Naive thymus-derived CD4-positive, alpha-beta T cell (primary cell): Measurements from ENCODE around the gene STEAP2. TPM values are rescaled to one million over a fixed set of nuclear protein-coding genes. Genes with fewer than 3 reads are reported as not detected.

Experiments used
- ATAC-seq: fragments of 150-1000 bp; cut with Tn5 transposase; 2 replicates; pipeline ENCODE4 v1.10.0; 2021; ENCODE audit warnings: mild to moderate bottlenecking, moderate library complexity
- CTCF ChIA-PET: fragments of 350-600 bp; sonication (Branson Sonifier 250); formaldehyde crosslinking; loops from one replicate; lab custom pipeline; 2021; ENCODE audit warnings: antibody characterized with exemption; lab: Charles Lee
- POLR2A ChIA-PET: fragments of 350-600 bp; sonication (Branson Sonifier 250); formaldehyde crosslinking; loops from one replicate; lab custom pipeline; 2021; ENCODE audit warnings: antibody characterized with exemption, inconsistent platforms; lab: Charles Lee
- DNase-seq, 9 donors: peaks; one replicate each; pipeline versions ENCODE4 v3.0.0 to v3.0.0-alpha.2; 2020 to 2022; ENCODE audit warnings: mixed read lengths in 1 of 9
- H3K27ac ChIP-seq: one replicate; pipeline ENCODE4 v1.7.0; 2013; ENCODE audit warnings: mild to moderate bottlenecking, low read depth, low read length, moderate library complexity
- H3K27me3 ChIP-seq, 2 donors: one replicate each; pipeline ENCODE4 v1.7.0; 2013; ENCODE audit warnings: low read length in 2 of 2, mild to moderate bottlenecking in 2 of 2, moderate library complexity in 2 of 2; ENCODE audit not compliant: control insufficient read depth in 2 of 2, insufficient read depth in 2 of 2
- H3K36me3 ChIP-seq, 3 experiments: 1 replicate in 2 of 3; 2 replicates in 1 of 3; pipeline ENCODE4 v1.7.0; 2013; ENCODE audit warnings: low read length in 3 of 3, mild to moderate bottlenecking in 3 of 3, moderate library complexity in 1 of 3; ENCODE audit not compliant: insufficient read depth in 3 of 3, control insufficient read depth in 2 of 3
- H3K4me1 ChIP-seq, 2 donors: one replicate each; pipeline ENCODE4 v1.7.0; 2013; ENCODE audit warnings: low read length in 2 of 2, mild to moderate bottlenecking in 2 of 2, moderate library complexity in 1 of 2; ENCODE audit not compliant: control insufficient read depth in 2 of 2, insufficient read depth in 2 of 2
- H3K4me3 ChIP-seq: 2 replicates; pipeline ENCODE4 v1.7.0; 2013; ENCODE audit warnings: mild to moderate bottlenecking, low read length
- H3K9me3 ChIP-seq, 3 experiments: 1 replicate in 2 of 3; 2 replicates in 1 of 3; pipeline ENCODE4 v1.7.0; 2013; ENCODE audit warnings: low read length in 3 of 3; ENCODE audit not compliant: control insufficient read depth in 2 of 3
- H3K27ac Mint-ChIP-seq, 9 donors: one replicate each; pipeline ENCODE4 v1.8.0; 2020 to 2022; ENCODE audit warnings: mixed read lengths in 9 of 9, mild to moderate bottlenecking in 8 of 9, moderate library complexity in 5 of 9, inconsistent platforms in 2 of 9
- H3K27me3 Mint-ChIP-seq, 5 donors: one replicate each; pipeline ENCODE4 v1.8.0; 2021 to 2022; ENCODE audit warnings: mixed read lengths in 5 of 5, mild to moderate bottlenecking in 1 of 5
- H3K36me3 Mint-ChIP-seq, 5 donors: one replicate each; pipeline ENCODE4 v1.8.0; 2020 to 2022; ENCODE audit warnings: mixed read lengths in 5 of 5, mild to moderate bottlenecking in 3 of 5, inconsistent platforms in 1 of 5
- H3K4me1 Mint-ChIP-seq, 7 donors: one replicate each; pipeline ENCODE4 v1.8.0; 2020 to 2022; ENCODE audit warnings: mixed read lengths in 7 of 7, mild to moderate bottlenecking in 3 of 7, inconsistent platforms in 1 of 7
- H3K4me3 Mint-ChIP-seq, 10 donors: one replicate each; pipeline ENCODE4 v1.8.0; 2020 to 2022; ENCODE audit warnings: mild to moderate bottlenecking in 10 of 10, mixed read lengths in 10 of 10, moderate library complexity in 6 of 10, inconsistent platforms in 2 of 10
- H3K9me3 Mint-ChIP-seq, 11 donors: one replicate each; pipeline ENCODE4 v1.8.0; 2020 to 2022; ENCODE audit warnings: mixed read lengths in 11 of 11, mild to moderate bottlenecking in 4 of 11, inconsistent platforms in 1 of 11, moderate library complexity in 1 of 11
- intact Hi-C, 2 donors: fragments of 100-400 bp; cut with micrococcal nuclease; formaldehyde crosslinking; loops; one replicate each; pipeline ENCODE4 v1.15.1; 2023
- polyA plus RNA-seq, 2 donors: library from polyadenylated mRNA; unstranded; fragments of 300-500 nt; fragmentation: Illumina TruSeq; gene quantifications; one replicate each; pipeline ENCODE4 v1.2.3, GENCODE V29; 2021
- total RNA-seq, 6 experiments: library from RNA in 5 of 6; stranded (reverse) in 5 of 6; gene quantifications; 1 replicate in 5 of 6; 2 replicates in 1 of 6; pipeline ENCODE4 v1.2.3 and lab custom pipeline; 2021 to 2026

Gene STEAP2
- total and polyA plus RNA-seq, 7 experiments from 2014 or later, result 0.05 TPM; not detected in 6

GRCh38 chr7:90225601-90226000, 14.1 kb downstream of the STEAP2 start:
- ChIA-PET CTCF (no interaction called here), POLR2A (no interaction called here)
- Histone ChIP-seq H3K27me3 (no peaks in the 10 kb centered on the region), H3K9me3 (no peaks in the 10 kb centered on the region), H3K4me3 (no peak overlapping the region), H3K36me3 (no peaks in the 10 kb centered on the region), H3K27ac (no peak overlapping the region), H3K4me1 (no peaks in the 10 kb centered on the region)
- ATAC-seq (no peak), DNase-seq (no peak)
- no peaks in the 10 kb centered on the region for H3K4me1 Mint-ChIP-seq
- H3K27ac Mint-ChIP-seq, result no peak overlapping the region
- no peak overlapping the region for H3K4me3 Mint-ChIP-seq
- intact Hi-C loops, result no loop called here
- no peaks in the 10 kb centered on the region for H3K36me3 Mint-ChIP-seq
- H3K27me3 Mint-ChIP-seq, result peaks cover 22 to 48% (median 44%) of the 10 kb centered on the region in 5 donors
- no peaks in the 10 kb centered on the region for H3K9me3 Mint-ChIP-seq

DNA sequence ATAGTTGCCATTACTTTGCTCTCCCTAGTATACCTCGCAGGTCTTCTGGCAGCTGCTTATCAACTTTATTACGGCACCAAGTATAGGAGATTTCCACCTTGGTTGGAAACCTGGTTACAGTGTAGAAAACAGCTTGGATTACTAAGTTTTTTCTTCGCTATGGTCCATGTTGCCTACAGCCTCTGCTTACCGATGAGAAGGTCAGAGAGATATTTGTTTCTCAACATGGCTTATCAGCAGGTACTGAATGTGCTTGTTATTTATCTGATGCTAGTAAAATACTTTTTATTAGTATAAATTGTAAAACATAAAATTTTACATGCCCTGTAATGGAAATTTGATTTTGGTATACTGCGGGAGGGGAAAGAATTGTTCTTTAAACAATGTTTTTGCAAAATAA, 15.7 kb downstream of the STEAP2 start:
- Mint-ChIP-seq H3K4me3 (no peak overlapping the region), H3K36me3 (no peaks in the 10 kb centered on the region), H3K9me3 (no peaks in the 10 kb centered on the region), H3K27me3 (peaks cover 22 to 39% (median 38%) of the 10 kb centered on the region in 5 donors), H3K4me1 (no peaks in the 10 kb centered on the region), H3K27ac (no peak overlapping the region)
- Histone ChIP-seq H3K36me3 (no peaks in the 10 kb centered on the region), H3K4me1 (no peaks in the 10 kb centered on the region), H3K4me3 (no peak overlapping the region), H3K27ac (no peak overlapping the region), H3K9me3 (no peaks in the 10 kb centered on the region), H3K27me3 (no peaks in the 10 kb centered on the region)
- POLR2A ChIA-PET, result no interaction called here
- intact Hi-C loops, result no loop called here
- no peak for DNase-seq
- CTCF ChIA-PET, result no interaction called here
- ATAC-seq, result no peak

GRCh38 chr7:90229682-90230081, 18.1 kb downstream of the STEAP2 start:
- Mint-ChIP-seq H3K36me3 (no peaks in the 10 kb centered on the region), H3K27ac (no peak overlapping the region), H3K9me3 (no peaks in the 10 kb centered on the region), H3K4me1 (no peaks in the 10 kb centered on the region), H3K27me3 (peaks cover 16 to 24% (median 19%) of the 10 kb centered on the region in 5 donors), H3K4me3 (no peak overlapping the region)
- ChIA-PET CTCF (no interaction called here), POLR2A (no interaction called here)
- Histone ChIP-seq H3K9me3 (no peaks in the 10 kb centered on the region), H3K36me3 (no peaks in the 10 kb centered on the region), H3K4me1 (no peaks in the 10 kb centered on the region), H3K27ac (no peak overlapping the region), H3K4me3 (no peak overlapping the region), H3K27me3 (no peaks in the 10 kb centered on the region)
- ATAC-seq (no peak), DNase-seq (no peak)
- intact Hi-C loops, result no loop called here

DNA sequence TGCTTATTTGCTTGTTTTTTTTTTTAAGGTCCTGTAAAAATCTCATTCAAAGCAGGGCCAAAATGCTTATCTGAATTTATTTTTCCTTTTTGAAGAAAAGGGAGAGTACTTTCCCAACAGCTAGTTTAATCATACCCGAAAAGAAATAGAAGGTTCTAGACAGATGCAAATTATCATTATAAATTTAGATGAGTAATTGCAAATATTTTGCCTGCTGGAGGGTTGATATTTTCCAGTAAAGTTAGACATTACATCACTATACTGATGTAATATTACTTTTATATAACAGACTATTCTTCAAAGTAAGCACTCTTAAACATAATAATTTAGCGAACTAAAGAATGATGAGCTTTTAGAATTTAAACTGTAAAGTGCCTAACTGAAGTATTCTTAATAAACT, 19.3 kb downstream of the STEAP2 start:
- ATAC-seq, result no peak
- POLR2A ChIA-PET, result no interaction called here

GRCh38 chr7:90231304-90231703, 19.8 kb downstream of the STEAP2 start:
- Mint-ChIP-seq H3K9me3 (no peaks in the 10 kb centered on the region), H3K4me1 (no peaks in the 10 kb centered on the region), H3K4me3 (no peak overlapping the region), H3K36me3 (no peaks in the 10 kb centered on the region), H3K27me3 (peaks cover 13 to 24% (median 16%) of the 10 kb centered on the region in 5 donors), H3K27ac (no peak overlapping the region)
- H3K27me3 ChIP-seq, result no peaks in the 10 kb centered on the region
- no peaks in the 10 kb centered on the region for H3K4me1 ChIP-seq
- intact Hi-C loops, result no loop called here
- H3K4me3 ChIP-seq, result no peak overlapping the region
- H3K36me3 ChIP-seq, result no peaks in the 10 kb centered on the region
- no peak for ATAC-seq
- CTCF ChIA-PET, result no interaction called here
- H3K27ac ChIP-seq, result no peak overlapping the region
- DNase-seq, result no peak
- POLR2A ChIA-PET, result no interaction called here
- H3K9me3 ChIP-seq, result no peaks in the 10 kb centered on the region

More for the DNA sequence above, 19.3 kb downstream of the STEAP2 start:
- Histone ChIP-seq H3K9me3 (no peaks in the 10 kb centered on the region), H3K4me3 (no peak overlapping the region), H3K27ac (no peak overlapping the region), H3K36me3 (no peaks in the 10 kb centered on the region), H3K27me3 (no peaks in the 10 kb centered on the region), H3K4me1 (no peaks in the 10 kb centered on the region)
- Mint-ChIP-seq H3K27me3 (peaks cover 13 to 24% (median 16%) of the 10 kb centered on the region in 5 donors), H3K4me1 (no peaks in the 10 kb centered on the region), H3K27ac (no peak overlapping the region), H3K36me3 (no peaks in the 10 kb centered on the region), H3K4me3 (no peak overlapping the region), H3K9me3 (no peaks in the 10 kb centered on the region)
- CTCF ChIA-PET, result no interaction called here
- intact Hi-C loops, result no loop called here
- no peak for DNase-seq

DNA sequence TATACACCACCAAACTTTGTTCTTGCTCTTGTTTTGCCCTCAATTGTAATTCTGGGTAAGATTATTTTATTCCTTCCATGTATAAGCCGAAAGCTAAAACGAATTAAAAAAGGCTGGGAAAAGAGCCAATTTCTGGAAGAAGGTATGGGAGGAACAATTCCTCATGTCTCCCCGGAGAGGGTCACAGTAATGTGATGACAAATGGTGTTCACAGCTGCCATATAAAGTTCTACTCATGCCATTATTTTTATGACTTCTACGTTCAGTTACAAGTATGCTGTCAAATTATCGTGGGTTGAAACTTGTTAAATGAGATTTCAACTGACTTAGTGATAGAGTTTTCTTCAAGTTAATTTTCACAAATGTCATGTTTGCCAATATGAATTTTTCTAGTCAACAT, 20.9 kb downstream of the STEAP2 start:
- H3K4me3 ChIP-seq, result no peak overlapping the region
- no peaks in the 10 kb centered on the region for H3K27me3 ChIP-seq
- Mint-ChIP-seq H3K36me3 (no peaks in the 10 kb centered on the region), H3K27me3 (peaks cover 12 to 24% (median 18%) of the 10 kb centered on the region in 5 donors), H3K4me1 (no peaks in the 10 kb centered on the region), H3K9me3 (no peaks in the 10 kb centered on the region), H3K27ac (no peak overlapping the region), H3K4me3 (no peak overlapping the region)
- no peaks in the 10 kb centered on the region for H3K9me3 ChIP-seq
- H3K4me1 ChIP-seq, result no peaks in the 10 kb centered on the region
- no peak for DNase-seq
- intact Hi-C loops, result no loop called here
- ATAC-seq, result no peak
- POLR2A ChIA-PET, result no interaction called here
- no peak overlapping the region for H3K27ac ChIP-seq
- no peaks in the 10 kb centered on the region for H3K36me3 ChIP-seq
- CTCF ChIA-PET, result no interaction called here

DNA sequence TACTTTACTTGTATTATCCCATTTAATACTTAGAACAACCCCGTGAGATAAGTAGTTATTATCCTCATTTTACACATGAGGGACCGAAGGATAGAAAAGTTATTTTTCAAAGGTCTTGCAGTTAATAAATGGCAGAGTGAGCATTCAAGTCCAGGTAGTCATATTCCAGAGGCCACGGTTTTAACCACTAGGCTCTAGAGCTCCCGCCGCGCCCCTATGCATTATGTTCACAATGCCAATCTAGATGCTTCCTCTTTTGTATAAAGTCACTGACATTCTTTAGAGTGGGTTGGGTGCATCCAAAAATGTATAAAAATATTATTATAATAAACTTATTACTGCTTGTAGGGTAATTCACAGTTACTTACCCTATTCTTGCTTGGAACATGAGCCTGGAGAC, 22.0 kb downstream of the STEAP2 start:
- Histone ChIP-seq H3K27ac (no peak overlapping the region), H3K4me3 (no peak overlapping the region), H3K27me3 (no peaks in the 10 kb centered on the region), H3K9me3 (no peaks in the 10 kb centered on the region), H3K4me1 (no peaks in the 10 kb centered on the region), H3K36me3 (no peaks in the 10 kb centered on the region)
- CTCF ChIA-PET, result no interaction called here
- intact Hi-C loops, result no loop called here
- DNase-seq (no peak), ATAC-seq (no peak)
- Mint-ChIP-seq H3K36me3 (no peaks in the 10 kb centered on the region), H3K9me3 (no peaks in the 10 kb centered on the region), H3K4me3 (no peak overlapping the region), H3K27me3 (peaks cover 11 to 15% (median 13%) of the 10 kb centered on the region in 5 donors), H3K27ac (no peak overlapping the region), H3K4me1 (no peaks in the 10 kb centered on the region)
- POLR2A ChIA-PET, result no interaction called here
